Activated gamma-delta T cell treated with anti-CD3 and anti-CD28 coated beads, Interleukin-2, amount 50 U/mL, for 16 hours (primary cell): ENCODE data around the gene SLC12A3.
"Not testable (repeated sequence)": the region's sequence is repeated elsewhere in the genome, so short reads cannot be mapped to it uniquely, and the experiment has no call there.

Source experiments
- DNase-seq: peaks from one replicate; pipeline ENCODE4 v3.0.0-alpha.2; 2020; ENCODE audit warnings: low read depth

The SLC12A3 gene

DNA sequence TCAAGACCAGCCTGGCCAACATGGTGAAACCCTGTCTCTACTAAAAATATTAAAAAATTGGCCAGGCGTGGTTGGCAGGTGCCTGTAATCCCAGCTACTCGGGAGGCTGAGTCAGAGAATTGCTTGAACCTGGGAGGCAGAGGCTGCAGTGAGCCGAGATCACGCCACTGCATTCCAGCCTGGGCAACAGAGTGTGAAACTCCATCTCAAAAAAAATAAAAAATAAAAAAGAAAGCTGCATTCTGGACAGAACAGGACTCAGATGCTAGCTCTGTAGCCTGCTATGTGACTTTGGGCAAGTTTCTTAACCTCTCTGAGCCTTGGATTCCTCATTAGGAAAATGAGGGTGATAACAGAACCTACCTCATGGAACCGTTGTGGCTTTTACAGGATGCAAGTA is 3.8 kb downstream of the SLC12A3 start:
- DNase-seq = not testable (repeated sequence)

DNA sequence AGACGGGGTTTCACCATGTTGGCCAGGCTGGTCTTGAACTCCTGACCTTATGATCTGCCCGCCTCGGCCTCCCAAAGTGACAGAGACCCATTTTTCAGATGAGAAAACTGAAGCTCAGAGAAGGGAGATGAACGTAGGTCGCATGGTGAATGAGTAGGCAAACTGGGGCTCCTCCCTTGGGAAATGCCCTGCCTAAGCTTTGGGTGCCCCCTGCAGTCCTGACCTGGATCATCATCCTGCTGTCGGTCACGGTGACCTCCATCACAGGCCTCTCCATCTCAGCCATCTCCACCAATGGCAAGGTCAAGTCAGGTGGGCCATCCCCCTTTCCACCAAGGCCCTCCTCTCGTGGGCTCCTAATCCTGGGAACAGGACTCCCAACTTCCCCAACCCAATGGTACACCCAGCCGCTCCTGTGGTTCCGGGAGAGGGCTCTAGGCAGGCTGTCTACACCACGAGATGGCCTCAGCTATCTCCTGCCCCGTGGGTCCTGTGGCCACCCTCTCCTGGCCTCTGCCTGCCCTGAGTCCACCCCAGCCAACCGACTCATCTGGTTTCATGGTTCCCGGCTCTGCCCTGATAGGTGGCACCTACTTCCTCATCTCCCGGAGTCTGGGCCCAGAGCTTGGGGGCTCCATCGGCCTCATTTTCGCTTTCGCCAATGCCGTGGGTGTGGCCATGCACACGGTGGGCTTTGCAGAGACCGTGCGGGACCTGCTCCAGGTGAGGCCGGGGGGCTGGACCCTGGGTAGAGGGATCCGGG is 4.7 kb downstream of the SLC12A3 start:
- no peak for DNase-seq

DNA sequence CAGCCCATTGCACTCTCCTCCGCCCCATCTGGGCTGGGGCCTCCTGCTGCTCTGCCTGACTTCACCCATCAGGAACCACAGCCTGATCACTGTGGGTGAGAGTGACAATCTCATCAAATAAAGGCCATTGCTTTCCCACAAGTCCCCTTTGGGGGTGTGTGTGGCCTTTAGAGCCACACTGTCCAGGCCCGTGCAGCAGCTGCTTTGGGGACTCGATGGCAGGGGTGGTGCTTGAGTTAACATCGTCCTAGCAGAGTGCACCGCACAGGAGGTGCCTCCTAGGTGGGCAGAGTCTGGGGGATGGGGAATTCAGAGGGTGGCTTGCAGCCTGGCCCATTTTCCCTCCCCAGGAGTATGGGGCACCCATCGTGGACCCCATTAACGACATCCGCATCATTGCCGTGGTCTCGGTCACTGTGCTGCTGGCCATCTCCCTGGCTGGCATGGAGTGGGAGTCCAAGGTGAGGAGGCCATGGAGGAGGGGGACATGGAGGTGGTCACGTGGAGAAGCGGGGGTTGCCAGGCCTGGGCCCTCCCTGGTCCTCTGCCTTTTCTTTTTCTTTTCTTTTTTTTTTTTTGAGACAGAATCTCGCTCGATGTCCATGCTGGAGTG is 5.4 kb downstream of the SLC12A3 start:
- DNase-seq = no peak

DNA sequence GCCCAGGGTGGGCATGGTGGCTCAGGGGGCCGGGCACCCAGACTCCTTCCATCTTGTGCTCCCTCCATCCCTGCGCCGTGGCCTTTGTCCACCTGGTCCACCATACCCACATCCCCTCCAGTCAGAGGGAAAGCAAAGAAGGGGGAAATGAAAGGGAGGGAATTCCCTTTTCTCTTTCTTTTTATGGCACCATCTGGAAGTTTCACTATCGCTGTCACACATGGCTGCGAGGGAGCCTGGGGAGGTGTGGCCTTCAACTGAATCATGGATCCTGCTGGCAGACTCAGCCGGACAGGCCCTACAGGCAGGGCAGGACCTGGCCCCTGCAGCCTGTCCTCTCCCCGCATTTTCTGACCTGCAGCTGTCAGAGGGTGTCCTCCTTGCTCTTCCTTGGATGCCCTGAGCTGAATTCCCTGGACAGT is 6.2 kb downstream of the SLC12A3 start:
- DNase-seq = no peak

DNA sequence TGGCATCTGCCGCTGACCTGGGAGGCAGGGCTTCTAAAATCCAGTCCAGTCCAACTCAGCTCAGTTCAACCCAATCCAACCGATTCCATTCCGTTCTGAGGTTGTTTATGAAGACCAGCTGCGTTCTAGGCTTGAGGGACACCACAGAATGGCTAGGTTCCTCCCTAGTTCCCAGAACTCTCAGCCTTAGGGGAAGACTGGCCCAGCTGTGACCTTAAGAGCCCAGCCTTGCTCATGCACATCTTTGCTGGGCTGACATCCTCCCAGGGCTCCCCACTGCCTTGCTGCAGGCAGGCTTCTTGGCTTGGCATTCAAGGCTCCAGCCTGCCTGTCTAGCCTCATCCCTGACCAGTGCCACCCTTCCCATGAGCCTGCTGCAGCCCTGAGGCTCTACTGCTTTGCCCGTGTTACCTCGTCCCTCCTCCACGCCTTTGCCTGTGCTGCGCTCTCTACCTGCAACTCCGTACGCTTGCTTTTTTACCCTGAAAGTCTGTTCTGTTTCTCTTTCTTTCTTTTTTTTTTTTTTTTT is 7.9 kb downstream of the SLC12A3 start:
- no peak for DNase-seq

DNA sequence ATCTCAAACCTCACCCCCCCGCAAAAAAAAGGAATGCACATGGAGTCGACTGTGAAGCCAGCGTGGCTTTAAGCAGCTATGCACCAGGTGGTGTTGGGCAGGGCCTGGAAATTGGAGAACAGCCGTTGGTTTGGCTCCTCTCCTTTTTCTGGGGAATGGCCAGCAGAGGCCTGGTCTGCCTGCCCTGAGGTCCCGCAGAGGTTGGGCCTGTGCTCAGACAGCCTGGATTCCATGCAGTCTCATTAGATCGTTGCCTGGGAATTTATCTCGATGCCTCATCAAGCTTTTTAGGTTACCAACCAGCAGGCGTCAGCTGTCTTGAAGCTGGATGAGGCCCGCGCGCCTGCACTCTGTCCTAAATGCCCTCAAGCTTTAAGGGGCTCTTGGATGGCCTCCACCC is 9.8 kb downstream of the SLC12A3 start:
- DNase-seq = no peak

DNA sequence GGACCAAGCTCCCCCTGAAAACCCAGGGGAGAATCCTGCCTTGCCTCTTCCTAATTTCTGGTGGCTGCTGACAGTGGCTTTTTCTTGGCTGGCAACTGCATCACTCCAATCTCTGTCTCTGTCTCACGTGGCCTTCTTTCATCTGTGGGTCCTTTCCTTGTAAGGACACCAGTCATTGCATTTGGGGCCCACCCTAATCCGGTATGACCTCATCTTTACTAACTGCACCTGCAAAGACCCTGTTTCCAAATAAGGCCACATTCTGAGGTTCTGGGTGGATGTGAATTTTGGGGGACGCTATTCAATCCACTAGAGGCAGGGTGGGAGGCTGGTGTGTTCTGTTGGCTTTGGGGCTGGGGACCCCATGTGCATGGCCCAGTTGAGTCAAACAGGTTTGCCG is 11.0 kb downstream of the SLC12A3 start:
- DNase-seq = no peak

DNA sequence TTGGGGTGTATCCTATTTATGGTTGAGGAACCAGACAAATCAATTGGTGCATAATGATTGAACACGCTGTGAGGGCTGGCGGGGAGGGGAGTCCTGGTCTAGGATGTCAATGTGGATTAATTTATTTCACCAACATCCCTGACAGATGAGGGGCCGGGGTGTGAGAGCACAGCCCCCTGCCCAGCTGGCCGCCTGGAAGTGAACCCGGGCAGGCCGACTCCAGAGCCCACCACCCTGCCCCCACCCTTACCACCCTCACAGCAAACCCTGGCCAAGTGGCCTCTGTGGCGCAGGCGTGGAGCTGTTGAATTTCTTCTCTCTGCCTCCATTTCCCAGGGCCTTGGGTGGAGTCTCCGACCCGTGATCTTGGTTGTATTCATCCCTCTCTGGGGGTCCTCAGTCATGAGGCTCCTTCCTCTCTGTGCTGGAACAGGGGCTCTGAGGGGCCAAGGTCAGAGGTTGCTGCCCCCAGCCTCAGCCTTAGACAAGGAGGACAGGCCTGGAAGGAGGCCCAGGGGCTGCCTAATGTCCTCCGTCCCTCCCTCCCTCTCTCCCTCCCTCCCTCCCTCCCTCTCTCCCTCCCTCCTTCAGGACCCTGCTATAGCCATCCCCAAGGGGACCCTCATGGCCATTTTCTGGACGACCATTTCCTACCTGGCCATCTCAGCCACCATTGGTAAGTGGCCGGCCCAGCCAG is 12.6 kb downstream of the SLC12A3 start:
- no peak for DNase-seq

DNA sequence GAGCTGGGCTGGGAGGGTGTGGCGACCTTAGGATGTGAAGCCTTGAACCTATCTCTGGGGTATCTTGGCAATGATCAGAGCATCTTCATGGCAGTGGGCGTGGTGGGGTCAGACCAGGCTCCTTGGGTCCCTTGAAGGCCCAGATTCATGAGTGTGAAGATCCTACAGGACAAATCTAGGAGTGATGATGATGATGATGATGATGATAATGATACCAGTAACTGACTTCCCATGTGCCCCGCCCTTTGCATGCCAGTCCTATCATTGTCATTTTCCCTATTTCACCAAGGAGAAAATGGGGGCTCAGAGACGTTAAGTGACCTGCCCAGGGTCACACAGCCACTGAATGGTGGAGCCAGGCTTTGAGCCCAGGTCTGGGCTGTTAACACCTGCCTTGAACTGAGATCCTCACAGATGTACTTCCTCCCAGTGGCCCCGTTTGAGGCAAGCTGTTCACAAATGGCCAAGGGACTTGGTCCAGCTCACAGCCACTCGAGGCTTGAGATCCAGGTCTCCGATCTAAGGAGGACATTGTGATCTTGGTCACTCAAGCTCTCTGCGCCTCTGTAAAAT is 13.4 kb downstream of the SLC12A3 start:
- no peak for DNase-seq

DNA sequence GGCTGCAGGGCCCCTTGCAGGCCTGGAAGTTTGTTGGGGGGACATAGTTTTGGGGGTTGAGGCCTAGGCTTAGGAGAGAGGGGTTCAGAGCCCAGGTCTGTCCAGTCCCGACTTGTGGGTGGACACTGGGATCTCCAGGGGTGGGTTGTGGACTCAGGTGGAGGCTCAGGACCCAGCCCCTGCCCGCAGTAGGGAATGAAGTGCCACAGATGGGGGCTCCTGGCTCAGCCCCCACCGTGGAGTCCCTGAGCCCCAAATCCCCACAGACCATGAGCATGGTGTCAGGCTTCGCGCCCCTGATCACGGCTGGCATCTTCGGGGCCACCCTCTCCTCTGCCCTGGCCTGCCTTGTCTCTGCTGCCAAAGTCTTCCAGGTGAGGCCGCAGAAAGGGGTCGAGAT is 14.3 kb downstream of the SLC12A3 start:
- no peak for DNase-seq

DNA sequence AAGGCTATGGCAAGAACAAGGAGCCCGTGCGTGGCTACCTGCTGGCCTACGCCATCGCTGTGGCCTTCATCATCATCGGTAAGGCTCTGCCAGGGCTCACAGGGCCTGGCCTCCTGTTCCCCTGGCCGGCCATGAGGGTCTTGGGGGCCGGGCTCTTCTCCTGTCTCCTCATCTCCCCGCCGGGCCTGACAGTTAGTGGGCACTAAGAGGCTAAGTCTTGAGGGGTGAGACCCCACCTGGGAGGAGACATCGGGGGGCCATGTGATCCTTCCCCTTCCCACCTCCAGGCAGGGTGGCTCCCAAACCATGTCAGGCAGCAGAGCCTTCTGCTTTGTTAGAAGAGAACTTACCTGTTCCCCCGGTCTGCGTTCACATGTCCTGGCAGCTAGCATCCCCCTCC is 15.2 kb downstream of the SLC12A3 start:
- no peak for DNase-seq

DNA sequence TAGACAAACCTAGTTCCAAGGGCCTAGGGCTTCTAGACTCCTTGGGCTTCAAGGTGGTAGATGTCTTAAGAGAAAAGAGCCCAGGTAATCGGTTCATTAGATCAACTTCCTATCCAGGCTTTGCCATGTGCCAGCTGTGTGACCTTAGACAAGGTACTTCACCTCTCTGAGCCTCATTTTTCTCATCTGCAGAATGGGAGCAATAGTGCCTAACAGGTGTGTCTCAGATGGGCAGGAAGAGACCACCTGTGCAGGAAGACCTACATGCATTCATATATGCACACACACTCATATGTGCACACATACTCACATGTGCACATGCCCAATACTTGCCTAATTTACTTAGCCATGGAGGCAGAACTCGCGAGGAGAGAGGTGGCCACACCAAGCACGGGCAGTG is 15.7 kb downstream of the SLC12A3 start:
- no peak for DNase-seq

DNA sequence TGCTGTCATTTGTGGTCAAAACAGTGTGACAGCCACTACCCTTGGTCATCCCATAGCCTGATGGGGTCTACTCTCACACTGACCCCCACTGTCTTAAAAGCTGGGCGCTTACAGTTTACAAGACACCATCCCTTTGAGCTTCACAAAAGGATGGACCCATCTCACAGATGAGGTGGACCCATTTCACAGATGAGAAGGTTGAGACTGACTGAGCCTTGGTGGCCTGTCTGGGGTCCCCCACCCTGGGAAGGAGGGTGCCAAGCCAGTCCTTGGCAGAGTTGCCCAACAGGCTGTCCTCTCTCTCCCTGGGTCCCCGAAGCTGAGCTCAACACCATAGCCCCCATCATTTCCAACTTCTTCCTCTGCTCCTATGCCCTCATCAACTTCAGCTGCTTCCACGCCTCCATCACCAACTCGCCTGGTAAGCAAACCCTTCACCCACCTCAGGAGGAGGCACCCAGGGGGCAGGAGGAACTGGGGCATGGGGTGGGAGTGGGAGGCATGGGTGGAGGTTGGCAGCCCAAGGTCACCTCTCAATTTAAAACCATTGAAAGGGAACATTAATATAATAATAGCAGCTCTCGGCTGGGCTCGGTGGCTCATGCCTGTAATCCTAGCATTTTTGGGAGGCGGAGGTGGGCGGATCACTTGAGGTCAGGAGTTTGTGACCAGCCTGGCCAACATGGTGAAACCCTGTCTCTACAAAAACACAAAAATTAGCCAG is 17.2 kb downstream of the SLC12A3 start:
- DNase-seq = no peak

DNA sequence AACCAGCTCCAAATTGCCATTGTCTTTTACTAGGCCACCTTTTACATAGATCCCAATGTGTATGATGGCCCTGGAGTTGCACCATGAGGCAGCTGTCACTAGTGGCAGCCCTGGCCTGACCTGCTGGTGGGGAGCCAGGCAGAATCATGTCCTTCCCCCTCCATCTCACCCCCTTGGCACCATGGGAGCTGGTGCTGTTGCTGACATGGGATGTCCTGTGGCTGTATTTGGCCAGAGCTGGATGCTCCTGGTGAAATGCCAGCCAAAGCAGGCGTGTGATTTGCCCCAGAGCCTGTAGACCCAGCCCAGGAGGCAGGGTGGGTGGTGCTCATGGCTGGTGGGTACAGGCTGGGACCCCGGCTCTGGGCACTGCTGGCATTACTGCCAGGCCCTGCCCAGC is 18.6 kb downstream of the SLC12A3 start:
- no peak for DNase-seq

DNA sequence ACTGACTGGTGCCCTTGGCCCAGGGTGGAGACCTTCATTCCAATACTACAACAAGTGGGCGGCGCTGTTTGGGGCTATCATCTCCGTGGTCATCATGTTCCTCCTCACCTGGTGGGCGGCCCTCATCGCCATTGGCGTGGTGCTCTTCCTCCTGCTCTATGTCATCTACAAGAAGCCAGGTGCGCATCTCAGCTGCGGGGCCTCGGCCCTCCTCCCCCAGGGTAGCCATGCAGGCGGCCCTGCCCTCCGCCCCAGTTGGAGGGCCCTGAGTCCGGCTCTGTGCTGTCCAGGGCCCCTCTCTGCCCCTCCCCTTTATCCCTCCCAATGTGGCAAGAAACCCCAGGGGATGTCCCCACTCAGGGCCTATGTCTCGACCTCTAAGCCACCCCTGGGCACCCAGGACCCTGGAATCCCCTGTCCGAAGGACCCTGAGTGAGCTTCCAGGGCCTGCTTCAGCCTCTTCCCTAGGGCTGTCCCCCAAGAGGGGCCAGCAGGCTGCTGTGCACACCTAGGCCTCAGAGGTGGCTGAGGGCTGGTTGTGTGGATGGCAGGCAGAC is 19.1 kb downstream of the SLC12A3 start:
- no peak for DNase-seq

DNA sequence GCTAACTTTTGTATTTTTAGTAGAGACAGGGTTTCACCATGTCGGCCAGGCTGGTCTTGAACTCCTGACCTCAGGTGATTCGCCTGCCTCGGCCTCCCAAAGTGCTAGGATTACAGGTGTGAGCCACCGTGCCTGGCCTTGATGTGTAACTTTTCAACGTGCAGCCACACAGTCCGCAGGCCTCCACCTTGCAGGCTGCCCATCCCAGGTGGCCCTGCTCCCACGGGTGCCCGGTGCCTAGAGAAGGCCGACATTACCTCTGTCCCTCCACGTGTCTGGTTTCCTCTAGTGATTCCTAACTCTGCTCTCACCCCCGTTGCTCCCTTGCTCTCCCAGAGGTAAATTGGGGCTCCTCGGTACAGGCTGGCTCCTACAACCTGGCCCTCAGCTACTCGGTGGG is 19.9 kb downstream of the SLC12A3 start:
- not testable (repeated sequence) for DNase-seq

DNA sequence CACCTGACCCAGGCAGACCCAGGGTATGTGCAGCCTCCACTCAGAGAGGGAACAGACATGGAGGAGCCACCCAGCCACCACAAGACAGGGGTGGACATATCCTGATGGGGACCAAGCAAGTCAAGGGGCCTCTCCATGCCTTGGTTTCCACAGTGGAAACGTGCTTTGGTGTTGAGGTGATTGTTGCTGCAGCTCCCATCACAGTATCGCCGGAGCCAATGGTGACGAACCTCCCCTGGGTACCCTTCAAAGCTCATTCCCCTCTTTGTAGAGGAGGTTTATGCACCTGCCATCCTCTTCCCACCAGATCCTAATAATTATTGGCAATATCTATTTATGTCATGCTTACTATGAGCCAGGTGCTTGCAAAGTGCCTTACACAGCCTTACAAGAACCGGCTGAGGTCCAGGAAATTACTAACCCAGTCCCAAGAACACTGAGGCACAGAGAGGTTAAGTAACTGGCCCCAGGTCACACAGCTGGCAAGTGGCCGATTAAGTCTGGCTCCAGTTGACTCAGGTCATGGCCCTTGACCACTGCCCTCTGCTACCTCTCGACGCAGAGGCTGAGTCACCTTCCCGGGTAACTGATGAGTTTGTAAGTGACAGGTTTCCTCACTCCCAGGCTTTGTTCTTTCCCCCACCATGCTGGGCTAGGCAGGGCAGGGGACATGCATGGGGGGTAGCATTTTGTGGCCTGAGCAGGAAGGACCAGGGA is 20.6 kb downstream of the SLC12A3 start:
- no peak for DNase-seq

DNA sequence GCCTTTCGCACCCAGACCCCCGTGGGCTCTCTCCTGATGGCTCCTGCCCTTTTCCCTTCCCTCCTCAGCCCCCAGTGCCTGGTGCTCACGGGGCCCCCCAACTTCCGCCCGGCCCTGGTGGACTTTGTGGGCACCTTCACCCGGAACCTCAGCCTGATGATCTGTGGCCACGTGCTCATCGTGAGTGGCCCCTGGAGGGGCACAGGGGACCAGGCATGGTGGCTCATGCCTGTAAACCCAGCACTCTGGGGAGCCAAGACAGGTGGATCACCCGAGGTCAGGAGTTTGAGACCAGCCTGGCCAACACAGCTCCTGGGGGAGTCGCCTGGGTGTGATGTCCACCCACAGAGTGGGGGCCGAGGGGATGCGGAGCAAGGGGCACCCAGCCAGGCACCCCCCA is 21.3 kb downstream of the SLC12A3 start:
- DNase-seq = no peak

DNA sequence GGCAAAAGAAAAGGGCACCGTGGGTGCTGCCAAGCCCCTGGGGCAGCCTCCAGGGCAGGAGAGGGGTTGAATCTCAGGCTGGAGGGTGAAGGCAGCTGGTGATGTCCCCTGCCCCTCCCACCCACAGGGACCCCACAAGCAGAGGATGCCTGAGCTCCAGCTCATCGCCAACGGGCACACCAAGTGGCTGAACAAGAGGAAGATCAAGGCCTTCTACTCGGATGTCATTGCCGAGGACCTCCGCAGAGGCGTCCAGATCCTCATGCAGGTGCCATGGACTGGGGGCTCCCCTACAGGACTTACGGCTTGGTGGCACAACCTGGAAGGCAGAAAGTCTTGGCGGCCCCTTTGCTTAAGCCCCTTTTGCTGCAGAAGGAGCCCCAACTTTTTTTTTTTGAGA is 21.8 kb downstream of the SLC12A3 start:
- DNase-seq = no peak

DNA sequence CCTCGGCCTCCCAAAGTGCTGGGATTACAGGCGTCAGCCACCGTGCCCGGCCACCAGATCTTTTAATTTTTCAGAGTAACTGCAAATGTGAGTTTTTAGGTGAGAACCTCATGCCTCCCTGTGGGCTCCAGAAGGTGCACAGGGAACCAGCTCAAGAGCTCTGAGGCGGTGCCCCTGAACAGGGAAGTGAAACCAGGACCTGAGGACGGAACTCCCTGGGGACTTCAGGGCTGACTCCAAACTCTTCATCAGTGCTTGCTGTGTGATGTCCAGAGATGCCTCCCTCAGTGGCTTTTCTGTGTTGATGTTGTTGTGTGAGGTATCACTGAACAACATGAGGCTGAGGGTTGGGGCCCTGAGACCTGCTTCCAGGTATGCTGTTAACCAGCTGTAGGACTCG is 23.8 kb downstream of the SLC12A3 start:
- no peak for DNase-seq

DNA sequence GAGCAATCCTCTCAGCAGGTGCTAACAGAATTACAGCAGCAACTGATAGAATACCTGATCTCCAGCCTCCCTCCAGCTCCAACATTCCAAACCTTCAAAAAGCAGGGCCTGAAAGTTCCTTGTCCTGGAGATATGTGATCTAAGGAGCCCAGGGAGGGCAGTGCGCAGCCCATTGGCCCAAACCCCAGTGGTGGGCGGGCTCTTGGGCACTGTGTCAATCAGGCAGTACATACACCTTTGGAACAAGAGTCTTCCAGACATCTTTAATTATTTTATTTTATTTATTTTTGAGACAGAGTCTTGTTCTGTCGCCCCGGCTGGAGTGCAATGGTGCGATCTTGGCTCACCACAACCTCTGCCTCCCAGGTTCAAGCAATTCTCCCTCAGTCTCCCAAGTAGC is 24.2 kb downstream of the SLC12A3 start:
- DNase-seq = no peak
